ENCODE measurements around the gene SLC12A8. TPM values are rescaled to one million over a fixed set of nuclear protein-coding genes. Genes with fewer than 3 reads are reported as not detected.

The SLC12A8 gene
- polyA plus RNA-seq, 1 of the 3 experiments (the other 2 are of a cell fraction) = 7.5 TPM

- TF ChIP-seq USF2 (IDR thresholded peaks at IDR 0.05; ENCODE audit: borderline replicate concordance, low read depth, low read length) (no peak), RFX5 (IDR thresholded peaks at IDR 0.05; ENCODE audit: low read length) (no peak), ELF1 (IDR thresholded peaks at IDR 0.05) (no peak), TCF12 (IDR thresholded peaks at IDR 0.05) (no peak), MEF2A (IDR thresholded peaks at IDR 0.05; ENCODE audit: borderline replicate concordance, low read depth) (no peak), FOXM1 (IDR thresholded peaks at IDR 0.05; ENCODE audit: low read depth) (no peak), POLR2AphosphoS5 (IDR thresholded peaks at IDR 0.05; ENCODE audit: low read depth, low read length) (no peak)
Observed at GRCh38 chr3:125236331-125236903, 23.9 kb upstream of the SLC12A8 start (continued).

- no peaks in the 10 kb centered on the region for H3K9me2 ChIP-seq
- no peak for TF ChIP-seq TCF12 (IDR thresholded peaks at IDR 0.05)
- TF ChIP-seq RXRA (IDR thresholded peaks at IDR 0.05; ENCODE audit: borderline replicate concordance, low read depth) = no peak
- TF ChIP-seq SIN3A (IDR thresholded peaks at IDR 0.05; ENCODE audit: borderline replicate concordance, low read depth, low read length) = no peak
- TF ChIP-seq TAF1 (IDR thresholded peaks at IDR 0.05; ENCODE audit: borderline replicate concordance, low read depth, low read length) = no peak
- no peak for TF ChIP-seq MEF2A (IDR thresholded peaks at IDR 0.05; ENCODE audit: borderline replicate concordance, low read depth)
- no peak for TF ChIP-seq CHD2 (IDR thresholded peaks at IDR 0.05; ENCODE audit: low read length, partially characterized antibody)
- TF ChIP-seq FOXM1 (IDR thresholded peaks at IDR 0.05; ENCODE audit: low read depth) = no peak
- TF ChIP-seq EZH2phosphoT487 (IDR thresholded peaks at IDR 0.05; ENCODE audit: borderline replicate concordance, low read depth) = no peak
- no peak for TF ChIP-seq NFIC (IDR thresholded peaks at IDR 0.05; ENCODE audit: borderline replicate concordance)
- no peak for TF ChIP-seq USF2 (IDR thresholded peaks at IDR 0.05; ENCODE audit: borderline replicate concordance, low read depth, low read length)
- TF ChIP-seq MAX (IDR thresholded peaks at IDR 0.05; ENCODE audit: low read depth) = no peak
- no peak for TF ChIP-seq USF1 (IDR thresholded peaks at IDR 0.05; ENCODE audit: borderline replicate concordance, low read depth)
- TF ChIP-seq ZBTB33 (IDR thresholded peaks at IDR 0.05; ENCODE audit: borderline replicate concordance, low read depth) = no peak
- no peaks in the 10 kb centered on the region for H3K27me3 ChIP-seq (ENCODE audit: insufficient read depth)
- H3K4me3 ChIP-seq (ENCODE audit: low read depth in 2 of 2, low read length in 1 of 2) = no peak overlapping the region
- no peak overlapping the region for H3K4me2 ChIP-seq
- H3K79me2 ChIP-seq (ENCODE audit: insufficient read depth) = peaks cover 14% of the 10 kb centered on the region; the same call in 1 of the 2 replicates
- H3K36me3 ChIP-seq (replicated peaks in 1 of 2; ENCODE audit: control insufficient read depth in 1 of 2, insufficient read depth in 2 of 2, low read length in 1 of 2) = peaks cover 24 to 40% of the 10 kb centered on the region in 2 experiments
- H3K4me1 ChIP-seq (ENCODE audit: control insufficient read depth in 1 of 2, insufficient read depth in 2 of 2, low read depth in 1 of 2, low read length in 1 of 2) = peaks cover 0 to 6% of the 10 kb centered on the region in 2 experiments; a peak in 2 of 4 replicates
- CTCF ChIA-PET = no interaction called here
- H2AFZ ChIP-seq (ENCODE audit: low read depth) = no peak overlapping the region
- H3K9ac ChIP-seq = no peak overlapping the region
- H3K27ac ChIP-seq (ENCODE audit: low read depth in 2 of 2, low read length in 1 of 2) = no peak overlapping the region
- H3K9me3 ChIP-seq = no peaks in the 10 kb centered on the region
- H3F3A ChIP-seq (replicated peaks; ENCODE audit: insufficient read depth) = peaks cover 25% of the 10 kb centered on the region
- WGBS (ENCODE audit: low lambda C conversion rate) = 100% methylated on average over 1 of the region's 1 CpG
- DNase-seq = no peak
- H4K20me1 ChIP-seq (ENCODE audit: insufficient read depth) = no peaks in the 10 kb centered on the region
- POLR2A ChIA-PET = no interaction called here
Observed at GRCh38 chr3:125234831-125235230, 22.3 kb upstream of the SLC12A8 start.

Data from SK-N-SH (cell line).